ENCODE results near the gene SEC23A.
"Not testable (repeated sequence)": the region's sequence is repeated elsewhere in the genome, so short reads cannot be mapped to it uniquely, and the experiment has no call there.

SEC23A gene

GRCh38 chr14:39090548-39091111 lies 12.4 kb downstream of the SEC23A start:
- DNase-seq, result no peak

- DNase-seq, result no peak
Measured at GRCh38 chr14:39087493-39087892, 15.5 kb downstream of the SEC23A start.

- no peak for DNase-seq
Measured at GRCh38 chr14:39085933-39086332, 17.1 kb downstream of the SEC23A start.

GRCh38 chr14:39083127-39083526 lies 19.9 kb downstream of the SEC23A start:
- no peak for DNase-seq

- DNase-seq, result no peak
Measured at GRCh38 chr14:39080886-39081285, 22.1 kb downstream of the SEC23A start.

GRCh38 chr14:39071096-39071495 lies 31.9 kb downstream of the SEC23A start:
- DNase-seq, result no peak

GRCh38 chr14:39069923-39070322 lies 33.1 kb downstream of the SEC23A start:
- DNase-seq, result no peak

- not testable (repeated sequence) for DNase-seq
Measured at GRCh38 chr14:39069169-39069805, 33.7 kb downstream of the SEC23A start.

- DNase-seq, result no peak
Measured at GRCh38 chr14:39060818-39061437, 42.1 kb downstream of the SEC23A start.

- DNase-seq, result no peak
Measured at GRCh38 chr14:39055786-39056474, 47.1 kb downstream of the SEC23A start.

GRCh38 chr14:39052869-39053454 lies 50.1 kb downstream of the SEC23A start:
- not testable (repeated sequence) for DNase-seq

- DNase-seq, result no peak
Measured at GRCh38 chr14:39050389-39050788, 52.6 kb downstream of the SEC23A start.

GRCh38 chr14:39045889-39046288 lies 57.1 kb downstream of the SEC23A start:
- DNase-seq, result not testable (repeated sequence)

- DNase-seq, result no peak
Measured at GRCh38 chr14:39043352-39043943, 59.6 kb downstream of the SEC23A start.

- no peak for DNase-seq
Measured at GRCh38 chr14:39040529-39040928, 62.5 kb downstream of the SEC23A start.

GRCh38 chr14:39038542-39038941 lies 64.5 kb downstream of the SEC23A start:
- DNase-seq, result no peak

- no peak for DNase-seq
Measured at GRCh38 chr14:39036760-39037159, 66.3 kb downstream of the SEC23A start.

- DNase-seq, result no peak
Measured at GRCh38 chr14:39035336-39035735, 67.7 kb downstream of the SEC23A start.

- DNase-seq, result no peak
Measured at GRCh38 chr14:39034481-39035296, 68.3 kb downstream of the SEC23A start.

- no peak for DNase-seq
Measured at GRCh38 chr14:39033371-39033770, 69.7 kb downstream of the SEC23A start.

- no peak for DNase-seq
Measured at GRCh38 chr14:39030209-39030608, 72.8 kb downstream of the SEC23A start.

GRCh38 chr14:39029789-39030188 lies 73.2 kb downstream of the SEC23A start:
- DNase-seq, result no peak
